Measurements from ENCODE around the gene CGB7.

GRCh38 chr19:49004964-49005614 is 52.5 kb downstream of the CGB7 start:
- no peak for TF ChIP-seq MXD1 (CRISPR knock-in tag; IDR thresholded peaks at IDR 0.05; ENCODE audit: borderline replicate concordance, poor library complexity, severe bottlenecking)
- no peak for TF ChIP-seq CEBPB (tag; IDR thresholded peaks at IDR 0.05)
- TF ChIP-seq GABPB2 (CRISPR knock-in tag; conservative IDR thresholded peaks at IDR 0.05): no peak
- no peak for TF ChIP-seq RFX5 (IDR thresholded peaks at IDR 0.05; ENCODE audit: low read depth, low read length)
